Measurements from ENCODE around the gene LRBA. TPM values are rescaled to one million over a fixed set of nuclear protein-coding genes. Genes with fewer than 3 reads are reported as not detected.

Gene LRBA
- total RNA-seq, 1 experiment from 2014 or later = 77.4 TPM

DNA sequence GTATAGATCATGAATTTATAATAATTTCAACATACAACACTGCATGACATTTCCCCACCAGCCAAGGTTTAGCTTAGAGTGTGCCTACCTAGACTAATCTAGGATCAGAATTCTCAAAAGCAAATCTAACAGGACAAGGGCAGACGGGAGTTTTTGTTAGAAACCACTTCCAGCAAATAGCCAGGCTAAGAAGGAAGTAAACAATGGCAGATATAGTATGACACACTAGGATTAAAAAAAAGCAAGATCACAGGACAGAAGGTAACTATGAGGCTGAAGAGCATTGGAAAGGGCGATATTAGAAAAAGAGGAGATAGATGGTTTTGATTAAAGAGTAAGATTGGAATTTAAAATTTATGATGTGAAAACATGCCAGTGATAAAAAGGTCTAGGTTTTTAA, 124.8 kb downstream of the LRBA start:
- no peak overlapping the region for H2AFZ ChIP-seq
- H3K9me2 ChIP-seq (ENCODE audit: insufficient read depth) = no peaks in the 10 kb centered on the region
- 0 out of 2 replicates have a peak, but pooled peaks cover 4% of the 10 kb centered on the region for H3K36me3 ChIP-seq (ENCODE audit: low read depth)
- BruUV-seq (replicated peaks) = no TSS peak
- 0 out of 2 replicates have a peak, but pooled peaks cover 2% of the 10 kb centered on the region for H3K4me1 ChIP-seq (replicated peaks; ENCODE audit: insufficient read depth)
- DNase-seq = no peak
- no peak overlapping the region for H3K4me3 ChIP-seq
- H3K4me2 ChIP-seq = no peak overlapping the region
- no peaks in the 10 kb centered on the region for H4K20me1 ChIP-seq (ENCODE audit: insufficient read depth)
- no peaks in the 10 kb centered on the region for H3K9me3 ChIP-seq (ENCODE audit: insufficient read depth, low read depth)
- no peak overlapping the region for H3K27ac ChIP-seq
- H3K79me2 ChIP-seq (ENCODE audit: low read depth) = no peaks in the 10 kb centered on the region
- ChIA-PET POLR2A (ENCODE audit: unreplicated experiment) (no interaction called here), CTCF (no interaction called here)
- no peaks in the 10 kb centered on the region for H3K27me3 ChIP-seq (ENCODE audit: insufficient read depth, low read depth)
- intact Hi-C loops (cut with micrococcal nuclease; ENCODE audit: unreplicated experiment) = no loop called here
- TF ChIP-seq EZH2 (IDR thresholded peaks at IDR 0.05; ENCODE audit: low read depth) (no peak), CTCF (conservative IDR thresholded peaks at IDR 0.05) (no peak)
- H3F3A ChIP-seq (ENCODE audit: insufficient read depth, low read depth) = peaks cover 3% of the 10 kb centered on the region; the same call in 1 of the 2 replicates

- BruUV-seq (replicated peaks) = no TSS peak
- DNase-seq = no peak
- no peaks in the 10 kb centered on the region for H3K9me3 ChIP-seq (ENCODE audit: insufficient read depth, low read depth)
Observed at GRCh38 chr4:150889306-150889705, 125.8 kb downstream of the LRBA start.

GRCh38 chr4:150888625-150889024, 126.5 kb downstream of the LRBA start:
- H3K27me3 ChIP-seq (ENCODE audit: insufficient read depth, low read depth) = no peaks in the 10 kb centered on the region
- H3K4me2 ChIP-seq = no peak overlapping the region
- no TSS peak for BruUV-seq (replicated peaks)
- TF ChIP-seq EZH2 (IDR thresholded peaks at IDR 0.05; ENCODE audit: low read depth) (no peak), CTCF (conservative IDR thresholded peaks at IDR 0.05) (no peak)
- 0 out of 2 replicates have a peak, but pooled peaks cover 4% of the 10 kb centered on the region for H3K36me3 ChIP-seq (ENCODE audit: low read depth)
- DNase-seq = no peak
- 0 out of 2 replicates have a peak, but pooled peaks cover 5% of the 10 kb centered on the region for H3K4me1 ChIP-seq (replicated peaks; ENCODE audit: insufficient read depth)
- CTCF ChIA-PET = no interaction called here
- no peaks in the 10 kb centered on the region for H3K9me2 ChIP-seq (ENCODE audit: insufficient read depth)
- no peak overlapping the region for H2AFZ ChIP-seq
- no peaks in the 10 kb centered on the region for H3K79me2 ChIP-seq (ENCODE audit: low read depth)
- no peak overlapping the region for H3K27ac ChIP-seq
- H3K4me3 ChIP-seq = no peak overlapping the region
- intact Hi-C loops (cut with micrococcal nuclease; ENCODE audit: unreplicated experiment) = loop anchor here (10.0 kb wide), 1 partner anchor 126 kb away; the partner anchor contains the start of gene LRBA
- H4K20me1 ChIP-seq (ENCODE audit: insufficient read depth) = no peaks in the 10 kb centered on the region
- POLR2A ChIA-PET (ENCODE audit: unreplicated experiment) = no interaction called here
- no peaks in the 10 kb centered on the region for H3K9me3 ChIP-seq (ENCODE audit: insufficient read depth, low read depth)
- H3F3A ChIP-seq (ENCODE audit: insufficient read depth, low read depth) = peaks cover 5% of the 10 kb centered on the region; the same call in 1 of the 2 replicates

More at GRCh38 chr4:150889306-150889705, 125.8 kb downstream of the LRBA start:
- no peak for TF ChIP-seq CTCF (conservative IDR thresholded peaks at IDR 0.05)
- TF ChIP-seq EZH2 (IDR thresholded peaks at IDR 0.05; ENCODE audit: low read depth) = no peak
- Histone ChIP-seq H3K79me2 (ENCODE audit: low read depth) (no peaks in the 10 kb centered on the region), H3K36me3 (ENCODE audit: low read depth) (0 out of 2 replicates have a peak, but pooled peaks cover 4% of the 10 kb centered on the region), H3K27ac (no peak overlapping the region), H3F3A (ENCODE audit: insufficient read depth, low read depth) (peaks cover 5% of the 10 kb centered on the region; the same call in 1 of the 2 replicates), H3K27me3 (ENCODE audit: insufficient read depth, low read depth) (no peaks in the 10 kb centered on the region), H3K9me2 (ENCODE audit: insufficient read depth) (no peaks in the 10 kb centered on the region), H4K20me1 (ENCODE audit: insufficient read depth) (no peaks in the 10 kb centered on the region), H3K4me2 (no peak overlapping the region), H2AFZ (no peak overlapping the region), H3K4me3 (no peak overlapping the region), H3K4me1 (replicated peaks; ENCODE audit: insufficient read depth) (0 out of 2 replicates have a peak, but pooled peaks cover 5% of the 10 kb centered on the region)
- CTCF ChIA-PET = no interaction called here
- POLR2A ChIA-PET (ENCODE audit: unreplicated experiment) = no interaction called here
- intact Hi-C loops (cut with micrococcal nuclease; ENCODE audit: unreplicated experiment) = loop anchor here (10.0 kb wide), 1 partner anchor 125 kb away; the partner anchor contains the start of gene LRBA

All from PC-9 (cell line).